HepG2 (cell line): ENCODE measurements around the gene LARP7.

ENCODE experiments used
- CREB1 ChIP-seq, 2 experiments: fragments of 450-650 bp in 1 of 2; IDR thresholded peaks; 2 replicates each; pipeline ENCODE4 v1.6.1; 2016 to 2017; ENCODE audit warnings: control low read depth in 1 of 2, mild to moderate bottlenecking in 1 of 2, missing compliant biosample characterization in 1 of 2, missing genetic modification characterization in 1 of 2
- HIVEP1 ChIP-seq: sonication (generic); formaldehyde crosslinking; IDR thresholded peaks from 2 replicates; pipeline ENCODE4 v1.4.0; 2020; ENCODE audit warnings: mild to moderate bottlenecking, missing genetic modification reagents
- MXI1 ChIP-seq: IDR thresholded peaks from 3 replicates; pipeline ENCODE4 v1.6.1; 2012; ENCODE audit warnings: low read depth, low read length, inconsistent platforms, borderline replicate concordance
- POLR2AphosphoS5 ChIP-seq: IDR thresholded peaks from 2 replicates; pipeline ENCODE4 v1.6.1; 2012; ENCODE audit warnings: low read depth, low read length
- ZNF282 ChIP-seq: fragments of 450-650 bp; IDR thresholded peaks from 2 replicates; pipeline ENCODE4 v1.6.1; 2018; ENCODE audit not compliant: partially characterized antibody
- TF ChIP-seq, protein P1 (sequence below): sonication (generic); formaldehyde crosslinking; IDR thresholded peaks from 2 replicates; pipeline ENCODE4 v1.4.0; 2020; ENCODE audit warnings: mild to moderate bottlenecking, low read depth, missing genetic modification reagents
- TF ChIP-seq, protein P2 (sequence below): fragments of 450-650 bp; IDR thresholded peaks from 2 replicates; pipeline ENCODE4 v1.6.1; 2017
- TF ChIP-seq, protein P3 (sequence below): sonication (generic); formaldehyde crosslinking; conservative IDR thresholded peaks from 2 replicates; pipeline ENCODE4 v1.4.0; 2020; ENCODE audit warnings: missing genetic modification reagents
- TF ChIP-seq, protein P4 (sequence below): sonication (generic); formaldehyde crosslinking; IDR thresholded peaks from 2 replicates; pipeline ENCODE4 v1.4.0; 2020; ENCODE audit warnings: mild to moderate bottlenecking, missing genetic modification reagents
- TF ChIP-seq, protein P5 (sequence below): IDR thresholded peaks from 2 replicates; pipeline ENCODE4 v1.6.1; 2012; ENCODE audit warnings: low read length, improper control_type of control experiment
- TF ChIP-seq, protein P6 (sequence below): IDR thresholded peaks from 2 replicates; pipeline ENCODE4 v1.6.1; 2018; ENCODE audit warnings: missing genetic modification reagents
- TF ChIP-seq, protein P7 (sequence below): sonication (generic); formaldehyde crosslinking; conservative IDR thresholded peaks from 2 replicates; pipeline ENCODE4 v1.4.0; 2020; ENCODE audit warnings: mild to moderate bottlenecking, missing genetic modification reagents, moderate library complexity
- TF ChIP-seq, protein P8 (sequence below): sonication (generic); formaldehyde crosslinking; IDR thresholded peaks from 2 replicates; pipeline ENCODE4 v1.4.0; 2020; ENCODE audit warnings: mild to moderate bottlenecking, missing genetic modification reagents
- TF ChIP-seq, protein P9 (sequence below): sonication (generic); formaldehyde crosslinking; IDR thresholded peaks from 2 replicates; pipeline ENCODE4 v1.5.1; 2020; ENCODE audit warnings: mild to moderate bottlenecking, missing genetic modification reagents, moderate library complexity

DNA sequence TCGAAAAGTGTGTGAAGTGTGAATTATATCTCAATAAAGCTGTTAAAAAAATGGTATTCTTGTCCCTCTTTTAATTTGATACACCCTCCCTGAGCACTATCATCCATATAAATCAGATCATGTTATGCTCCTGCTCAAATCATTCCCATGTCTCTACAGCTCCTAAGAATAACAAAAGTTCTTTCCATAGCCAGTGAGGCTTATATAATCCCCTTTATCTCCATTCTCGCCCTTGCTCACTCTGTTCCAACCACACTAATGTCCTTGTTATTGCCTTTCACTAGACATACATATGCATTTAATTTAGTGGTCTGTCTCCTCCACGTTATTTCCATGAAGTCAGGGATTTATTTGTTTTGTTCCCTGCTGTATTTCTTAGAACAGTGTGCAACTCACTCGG is 10.7 kb upstream of the LARP7 start:
- TF ChIP-seq HIVEP1 (CRISPR knock-in tag) (no peak), MXI1 (no peak), POLR2AphosphoS5 (no peak), ZNF282 (no peak), CREB1 (IDR thresholded peaks at IDR 0.05) (no peak), CREB1 (CRISPR knock-in tag; IDR thresholded peaks at IDR 0.05) (no peak)
- TF ChIP-seq, protein P1, sequence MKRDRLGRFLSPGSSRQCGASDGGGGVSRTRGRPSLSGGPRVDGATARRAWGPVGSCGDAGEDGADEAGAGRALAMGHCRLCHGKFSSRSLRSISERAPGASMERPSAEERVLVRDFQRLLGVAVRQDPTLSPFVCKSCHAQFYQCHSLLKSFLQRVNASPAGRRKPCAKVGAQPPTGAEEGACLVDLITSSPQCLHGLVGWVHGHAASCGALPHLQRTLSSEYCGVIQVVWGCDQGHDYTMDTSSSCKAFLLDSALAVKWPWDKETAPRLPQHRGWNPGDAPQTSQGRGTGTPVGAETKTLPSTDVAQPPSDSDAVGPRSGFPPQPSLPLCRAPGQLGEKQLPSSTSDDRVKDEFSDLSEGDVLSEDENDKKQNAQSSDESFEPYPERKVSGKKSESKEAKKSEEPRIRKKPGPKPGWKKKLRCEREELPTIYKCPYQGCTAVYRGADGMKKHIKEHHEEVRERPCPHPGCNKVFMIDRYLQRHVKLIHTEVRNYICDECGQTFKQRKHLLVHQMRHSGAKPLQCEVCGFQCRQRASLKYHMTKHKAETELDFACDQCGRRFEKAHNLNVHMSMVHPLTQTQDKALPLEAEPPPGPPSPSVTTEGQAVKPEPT = no peak
- TF ChIP-seq, protein P2, sequence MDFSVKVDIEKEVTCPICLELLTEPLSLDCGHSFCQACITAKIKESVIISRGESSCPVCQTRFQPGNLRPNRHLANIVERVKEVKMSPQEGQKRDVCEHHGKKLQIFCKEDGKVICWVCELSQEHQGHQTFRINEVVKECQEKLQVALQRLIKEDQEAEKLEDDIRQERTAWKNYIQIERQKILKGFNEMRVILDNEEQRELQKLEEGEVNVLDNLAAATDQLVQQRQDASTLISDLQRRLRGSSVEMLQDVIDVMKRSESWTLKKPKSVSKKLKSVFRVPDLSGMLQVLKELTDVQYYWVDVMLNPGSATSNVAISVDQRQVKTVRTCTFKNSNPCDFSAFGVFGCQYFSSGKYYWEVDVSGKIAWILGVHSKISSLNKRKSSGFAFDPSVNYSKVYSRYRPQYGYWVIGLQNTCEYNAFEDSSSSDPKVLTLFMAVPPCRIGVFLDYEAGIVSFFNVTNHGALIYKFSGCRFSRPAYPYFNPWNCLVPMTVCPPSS = no peak
- TF ChIP-seq, protein P3, sequence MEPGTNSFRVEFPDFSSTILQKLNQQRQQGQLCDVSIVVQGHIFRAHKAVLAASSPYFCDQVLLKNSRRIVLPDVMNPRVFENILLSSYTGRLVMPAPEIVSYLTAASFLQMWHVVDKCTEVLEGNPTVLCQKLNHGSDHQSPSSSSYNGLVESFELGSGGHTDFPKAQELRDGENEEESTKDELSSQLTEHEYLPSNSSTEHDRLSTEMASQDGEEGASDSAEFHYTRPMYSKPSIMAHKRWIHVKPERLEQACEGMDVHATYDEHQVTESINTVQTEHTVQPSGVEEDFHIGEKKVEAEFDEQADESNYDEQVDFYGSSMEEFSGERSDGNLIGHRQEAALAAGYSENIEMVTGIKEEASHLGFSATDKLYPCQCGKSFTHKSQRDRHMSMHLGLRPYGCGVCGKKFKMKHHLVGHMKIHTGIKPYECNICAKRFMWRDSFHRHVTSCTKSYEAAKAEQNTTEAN (CRISPR knock-in tag) = no peak
- TF ChIP-seq, protein P4, sequence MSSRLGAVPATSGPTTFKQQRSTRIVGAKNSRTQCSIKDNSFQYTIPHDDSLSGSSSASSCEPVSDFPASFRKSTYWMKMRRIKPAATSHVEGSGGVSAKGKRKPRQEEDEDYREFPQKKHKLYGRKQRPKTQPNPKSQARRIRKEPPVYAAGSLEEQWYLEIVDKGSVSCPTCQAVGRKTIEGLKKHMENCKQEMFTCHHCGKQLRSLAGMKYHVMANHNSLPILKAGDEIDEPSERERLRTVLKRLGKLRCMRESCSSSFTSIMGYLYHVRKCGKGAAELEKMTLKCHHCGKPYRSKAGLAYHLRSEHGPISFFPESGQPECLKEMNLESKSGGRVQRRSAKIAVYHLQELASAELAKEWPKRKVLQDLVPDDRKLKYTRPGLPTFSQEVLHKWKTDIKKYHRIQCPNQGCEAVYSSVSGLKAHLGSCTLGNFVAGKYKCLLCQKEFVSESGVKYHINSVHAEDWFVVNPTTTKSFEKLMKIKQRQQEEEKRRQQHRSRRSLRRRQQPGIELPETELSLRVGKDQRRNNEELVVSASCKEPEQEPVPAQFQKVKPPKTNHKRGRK = no peak
- TF ChIP-seq, protein P5, sequence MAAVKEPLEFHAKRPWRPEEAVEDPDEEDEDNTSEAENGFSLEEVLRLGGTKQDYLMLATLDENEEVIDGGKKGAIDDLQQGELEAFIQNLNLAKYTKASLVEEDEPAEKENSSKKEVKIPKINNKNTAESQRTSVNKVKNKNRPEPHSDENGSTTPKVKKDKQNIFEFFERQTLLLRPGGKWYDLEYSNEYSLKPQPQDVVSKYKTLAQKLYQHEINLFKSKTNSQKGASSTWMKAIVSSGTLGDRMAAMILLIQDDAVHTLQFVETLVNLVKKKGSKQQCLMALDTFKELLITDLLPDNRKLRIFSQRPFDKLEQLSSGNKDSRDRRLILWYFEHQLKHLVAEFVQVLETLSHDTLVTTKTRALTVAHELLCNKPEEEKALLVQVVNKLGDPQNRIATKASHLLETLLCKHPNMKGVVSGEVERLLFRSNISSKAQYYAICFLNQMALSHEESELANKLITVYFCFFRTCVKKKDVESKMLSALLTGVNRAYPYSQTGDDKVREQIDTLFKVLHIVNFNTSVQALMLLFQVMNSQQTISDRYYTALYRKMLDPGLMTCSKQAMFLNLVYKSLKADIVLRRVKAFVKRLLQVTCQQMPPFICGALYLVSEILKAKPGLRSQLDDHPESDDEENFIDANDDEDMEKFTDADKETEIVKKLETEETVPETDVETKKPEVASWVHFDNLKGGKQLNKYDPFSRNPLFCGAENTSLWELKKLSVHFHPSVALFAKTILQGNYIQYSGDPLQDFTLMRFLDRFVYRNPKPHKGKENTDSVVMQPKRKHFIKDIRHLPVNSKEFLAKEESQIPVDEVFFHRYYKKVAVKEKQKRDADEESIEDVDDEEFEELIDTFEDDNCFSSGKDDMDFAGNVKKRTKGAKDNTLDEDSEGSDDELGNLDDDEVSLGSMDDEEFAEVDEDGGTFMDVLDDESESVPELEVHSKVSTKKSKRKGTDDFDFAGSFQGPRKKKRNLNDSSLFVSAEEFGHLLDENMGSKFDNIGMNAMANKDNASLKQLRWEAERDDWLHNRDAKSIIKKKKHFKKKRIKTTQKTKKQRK = no peak
- TF ChIP-seq, protein P6, sequence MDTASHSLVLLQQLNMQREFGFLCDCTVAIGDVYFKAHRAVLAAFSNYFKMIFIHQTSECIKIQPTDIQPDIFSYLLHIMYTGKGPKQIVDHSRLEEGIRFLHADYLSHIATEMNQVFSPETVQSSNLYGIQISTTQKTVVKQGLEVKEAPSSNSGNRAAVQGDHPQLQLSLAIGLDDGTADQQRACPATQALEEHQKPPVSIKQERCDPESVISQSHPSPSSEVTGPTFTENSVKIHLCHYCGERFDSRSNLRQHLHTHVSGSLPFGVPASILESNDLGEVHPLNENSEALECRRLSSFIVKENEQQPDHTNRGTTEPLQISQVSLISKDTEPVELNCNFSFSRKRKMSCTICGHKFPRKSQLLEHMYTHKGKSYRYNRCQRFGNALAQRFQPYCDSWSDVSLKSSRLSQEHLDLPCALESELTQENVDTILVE = no peak
- TF ChIP-seq, protein P7, sequence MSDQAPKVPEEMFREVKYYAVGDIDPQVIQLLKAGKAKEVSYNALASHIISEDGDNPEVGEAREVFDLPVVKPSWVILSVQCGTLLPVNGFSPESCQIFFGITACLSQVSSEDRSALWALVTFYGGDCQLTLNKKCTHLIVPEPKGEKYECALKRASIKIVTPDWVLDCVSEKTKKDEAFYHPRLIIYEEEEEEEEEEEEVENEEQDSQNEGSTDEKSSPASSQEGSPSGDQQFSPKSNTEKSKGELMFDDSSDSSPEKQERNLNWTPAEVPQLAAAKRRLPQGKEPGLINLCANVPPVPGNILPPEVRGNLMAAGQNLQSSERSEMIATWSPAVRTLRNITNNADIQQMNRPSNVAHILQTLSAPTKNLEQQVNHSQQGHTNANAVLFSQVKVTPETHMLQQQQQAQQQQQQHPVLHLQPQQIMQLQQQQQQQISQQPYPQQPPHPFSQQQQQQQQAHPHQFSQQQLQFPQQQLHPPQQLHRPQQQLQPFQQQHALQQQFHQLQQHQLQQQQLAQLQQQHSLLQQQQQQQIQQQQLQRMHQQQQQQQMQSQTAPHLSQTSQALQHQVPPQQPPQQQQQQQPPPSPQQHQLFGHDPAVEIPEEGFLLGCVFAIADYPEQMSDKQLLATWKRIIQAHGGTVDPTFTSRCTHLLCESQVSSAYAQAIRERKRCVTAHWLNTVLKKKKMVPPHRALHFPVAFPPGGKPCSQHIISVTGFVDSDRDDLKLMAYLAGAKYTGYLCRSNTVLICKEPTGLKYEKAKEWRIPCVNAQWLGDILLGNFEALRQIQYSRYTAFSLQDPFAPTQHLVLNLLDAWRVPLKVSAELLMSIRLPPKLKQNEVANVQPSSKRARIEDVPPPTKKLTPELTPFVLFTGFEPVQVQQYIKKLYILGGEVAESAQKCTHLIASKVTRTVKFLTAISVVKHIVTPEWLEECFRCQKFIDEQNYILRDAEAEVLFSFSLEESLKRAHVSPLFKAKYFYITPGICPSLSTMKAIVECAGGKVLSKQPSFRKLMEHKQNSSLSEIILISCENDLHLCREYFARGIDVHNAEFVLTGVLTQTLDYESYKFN (CRISPR knock-in tag) = no peak
- TF ChIP-seq, protein P8, sequence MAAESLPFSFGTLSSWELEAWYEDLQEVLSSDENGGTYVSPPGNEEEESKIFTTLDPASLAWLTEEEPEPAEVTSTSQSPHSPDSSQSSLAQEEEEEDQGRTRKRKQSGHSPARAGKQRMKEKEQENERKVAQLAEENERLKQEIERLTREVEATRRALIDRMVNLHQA (CRISPR knock-in tag) = no peak
- TF ChIP-seq, protein P9, sequence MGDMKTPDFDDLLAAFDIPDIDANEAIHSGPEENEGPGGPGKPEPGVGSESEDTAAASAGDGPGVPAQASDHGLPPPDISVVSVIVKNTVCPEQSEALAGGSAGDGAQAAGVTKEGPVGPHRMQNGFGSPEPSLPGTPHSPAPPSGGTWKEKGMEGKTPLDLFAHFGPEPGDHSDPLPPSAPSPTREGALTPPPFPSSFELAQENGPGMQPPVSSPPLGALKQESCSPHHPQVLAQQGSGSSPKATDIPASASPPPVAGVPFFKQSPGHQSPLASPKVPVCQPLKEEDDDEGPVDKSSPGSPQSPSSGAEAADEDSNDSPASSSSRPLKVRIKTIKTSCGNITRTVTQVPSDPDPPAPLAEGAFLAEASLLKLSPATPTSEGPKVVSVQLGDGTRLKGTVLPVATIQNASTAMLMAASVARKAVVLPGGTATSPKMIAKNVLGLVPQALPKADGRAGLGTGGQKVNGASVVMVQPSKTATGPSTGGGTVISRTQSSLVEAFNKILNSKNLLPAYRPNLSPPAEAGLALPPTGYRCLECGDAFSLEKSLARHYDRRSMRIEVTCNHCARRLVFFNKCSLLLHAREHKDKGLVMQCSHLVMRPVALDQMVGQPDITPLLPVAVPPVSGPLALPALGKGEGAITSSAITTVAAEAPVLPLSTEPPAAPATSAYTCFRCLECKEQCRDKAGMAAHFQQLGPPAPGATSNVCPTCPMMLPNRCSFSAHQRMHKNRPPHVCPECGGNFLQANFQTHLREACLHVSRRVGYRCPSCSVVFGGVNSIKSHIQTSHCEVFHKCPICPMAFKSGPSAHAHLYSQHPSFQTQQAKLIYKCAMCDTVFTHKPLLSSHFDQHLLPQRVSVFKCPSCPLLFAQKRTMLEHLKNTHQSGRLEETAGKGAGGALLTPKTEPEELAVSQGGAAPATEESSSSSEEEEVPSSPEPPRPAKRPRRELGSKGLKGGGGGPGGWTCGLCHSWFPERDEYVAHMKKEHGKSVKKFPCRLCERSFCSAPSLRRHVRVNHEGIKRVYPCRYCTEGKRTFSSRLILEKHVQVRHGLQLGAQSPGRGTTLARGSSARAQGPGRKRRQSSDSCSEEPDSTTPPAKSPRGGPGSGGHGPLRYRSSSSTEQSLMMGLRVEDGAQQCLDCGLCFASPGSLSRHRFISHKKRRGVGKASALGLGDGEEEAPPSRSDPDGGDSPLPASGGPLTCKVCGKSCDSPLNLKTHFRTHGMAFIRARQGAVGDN (CRISPR knock-in tag) = no peak
